H1 (cell line): Measurements from ENCODE around the gene STX10. TPM values are rescaled to one million over a fixed set of nuclear protein-coding genes. Genes with fewer than 3 reads are reported as not detected.
A peak's percentile ranks its signal among the peaks of the same experiment; 100 is the strongest.

ENCODE experiments used
- ATF3 ChIP-seq: IDR thresholded peaks from 2 replicates; pipeline ENCODE4 v1.6.1; 2011; ENCODE audit warnings: low read depth, mild to moderate bottlenecking, low read length; ENCODE audit not compliant: insufficient read depth
- CREB1 ChIP-seq: IDR thresholded peaks from 2 replicates; pipeline ENCODE4 v1.6.1; 2012; ENCODE audit warnings: inconsistent platforms
- E2F6 ChIP-seq: IDR thresholded peaks from 2 replicates; pipeline ENCODE4 v1.6.1; 2012; ENCODE audit warnings: inconsistent platforms
- EGR1 ChIP-seq: IDR thresholded peaks from 2 replicates; pipeline ENCODE4 v1.6.1; 2011; ENCODE audit warnings: low read depth, low read length, borderline replicate concordance
- EP300 ChIP-seq, 2 experiments: IDR thresholded peaks; 1 replicate in 1 of 2; 2 replicates in 1 of 2; pipeline ENCODE4 v1.6.1; 2011 to 2012; ENCODE audit warnings: low read depth in 2 of 2, low read length in 2 of 2, mild to moderate bottlenecking in 2 of 2, borderline replicate concordance in 1 of 2, inconsistent platforms in 1 of 2, moderate library complexity in 1 of 2
- GABPA ChIP-seq: IDR thresholded peaks from 2 replicates; pipeline ENCODE4 v1.6.1; 2011; ENCODE audit warnings: mild to moderate bottlenecking, low read length, moderate library complexity, borderline replicate concordance; ENCODE audit not compliant: insufficient read depth
- JUND ChIP-seq: IDR thresholded peaks from 2 replicates; pipeline ENCODE4 v1.6.1; 2011; ENCODE audit warnings: mild to moderate bottlenecking, improper control_type of control experiment, low read length
- KDM4A ChIP-seq: IDR thresholded peaks from one replicate; pipeline ENCODE4 v1.7.1; 2012; ENCODE audit warnings: low read depth, mild to moderate bottlenecking, moderate library complexity, low read length, inconsistent platforms; ENCODE audit not compliant: severe bottlenecking
- KDM5A ChIP-seq: fragments of 200-600 bp; IDR thresholded peaks from 2 replicates; pipeline ENCODE4 v1.7.1; 2012; ENCODE audit warnings: mild to moderate bottlenecking, low read length, inconsistent platforms, mixed read lengths
- SP4 ChIP-seq: IDR thresholded peaks from 2 replicates; pipeline ENCODE4 v1.6.1; 2012; ENCODE audit warnings: low read length, inconsistent platforms
- TAF7 ChIP-seq: optimal IDR thresholded peaks from 2 replicates; pipeline ENCODE3; 2011; ENCODE audit warnings: low read depth, mild to moderate bottlenecking, inconsistent platforms, low read length, moderate library complexity, borderline replicate concordance
- YY1 ChIP-seq: IDR thresholded peaks from 2 replicates; pipeline ENCODE4 v1.6.1; 2011; ENCODE audit warnings: low read depth, mild to moderate bottlenecking, low read length
- polyA plus RNA-seq, 7 experiments: library from polyadenylated mRNA; depleted of rRNA in 3 of 7; stranded (reverse) in 5 of 7; unstranded in 2 of 7; fragments of >200 nt in 5 of 7; fragments of 200-250 nt in 2 of 7; gene quantifications; 1 replicate in 5 of 7; 2 replicates in 1 of 7; 4 replicates in 1 of 7; pipeline versions ENCODE4 v1.2.1 to v1.2.3, GENCODE V29; 2011 to 2013; ENCODE audit warnings: missing spikeins in 2 of 7, mixed read lengths in 2 of 7
- total RNA-seq: library from RNA; stranded (reverse); fragmentation: NEBNext Ultra II Directional; extraction: Animal tissue kit (Norgen Biotek cat#: 25700); gene quantifications from 2 replicates; pipeline ENCODE4 v1.2.1, GENCODE V29; 2021

Gene STX10
- total and polyA plus RNA-seq, 2 of the 8 experiments (the other 6 are each of a cell fraction or from before 2014, with no cell fraction given), result 53.0 to 80.1 TPM

- peak; percentile 49 for TF ChIP-seq CREB1
- TF ChIP-seq TAF7, result peak; percentile 30
- 0 out of 2 replicates have a peak, but pooled peaks have one; percentile 25 for TF ChIP-seq JUND
- TF ChIP-seq YY1, result peak; percentile 99
- peak in 1 of 2 experiments; percentile 43; a peak in 1 of 3 replicates for TF ChIP-seq EP300 (IDR thresholded peaks at IDR 0.05; ENCODE audit: borderline replicate concordance in 1 of 2, low read depth in 2 of 2, low read length in 2 of 2)
- peak; percentile 95 for TF ChIP-seq GABPA
- TF ChIP-seq KDM4A, result peak; percentile 21
- peak; percentile 36; the same call in 1 of the 2 replicates for TF ChIP-seq SP4
- no peak for TF ChIP-seq ATF3
- peak; percentile 56; the same call in 1 of the 2 replicates for TF ChIP-seq EGR1
- peak; percentile 63 for TF ChIP-seq KDM5A
- TF ChIP-seq E2F6, result no peak
Measured at GRCh38 chr19:13150187-13150930, at the start of gene STX10, which contains the start of gene IER2 (continued).
